Esophagus squamous epithelium (tissue), 4 donors: Measurements from ENCODE around the gene TEX12.

Source experiments
- POLR2A ChIP-seq, 4 donors: fragments of 450-650 bp; IDR thresholded peaks; one replicate each; pipeline ENCODE4 v1.6.1; 2017; ENCODE audit warnings: antibody characterized with exemption in 4 of 4, mild to moderate bottlenecking in 4 of 4, moderate library complexity in 3 of 4
- TF ChIP-seq, protein P1 (sequence below), 6 experiments: fragments of 450-650 bp in 4 of 6; fragments of 200-600 bp in 2 of 6; sonication (generic) in 2 of 6; IDR thresholded peaks; one replicate each; pipeline ENCODE4 v1.5.1; 2016 to 2019; ENCODE audit warnings: antibody characterized with exemption in 6 of 6, mild to moderate bottlenecking in 4 of 6, moderate library complexity in 4 of 6

DNA sequence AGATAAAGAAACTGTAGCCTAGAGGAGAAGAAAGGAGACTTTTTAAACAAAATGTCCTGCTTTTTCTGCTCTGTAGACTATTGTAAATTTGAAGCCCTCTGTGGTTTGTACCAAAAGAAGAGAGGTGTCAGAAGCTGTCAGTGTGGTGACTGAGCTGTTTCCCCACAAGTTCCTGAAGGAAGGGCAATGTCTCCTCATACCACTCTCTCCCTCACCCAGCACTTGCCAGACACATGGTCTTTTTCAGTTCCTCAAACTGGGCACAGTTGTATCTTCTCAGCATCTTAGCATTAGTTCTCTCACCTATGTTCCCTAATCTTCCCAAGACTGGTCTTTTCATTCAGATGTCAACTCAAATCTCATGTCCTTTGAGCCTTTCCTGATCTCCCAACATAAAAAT is 12.4 kb downstream of the TEX12 start:
- TF ChIP-seq, protein P1, sequence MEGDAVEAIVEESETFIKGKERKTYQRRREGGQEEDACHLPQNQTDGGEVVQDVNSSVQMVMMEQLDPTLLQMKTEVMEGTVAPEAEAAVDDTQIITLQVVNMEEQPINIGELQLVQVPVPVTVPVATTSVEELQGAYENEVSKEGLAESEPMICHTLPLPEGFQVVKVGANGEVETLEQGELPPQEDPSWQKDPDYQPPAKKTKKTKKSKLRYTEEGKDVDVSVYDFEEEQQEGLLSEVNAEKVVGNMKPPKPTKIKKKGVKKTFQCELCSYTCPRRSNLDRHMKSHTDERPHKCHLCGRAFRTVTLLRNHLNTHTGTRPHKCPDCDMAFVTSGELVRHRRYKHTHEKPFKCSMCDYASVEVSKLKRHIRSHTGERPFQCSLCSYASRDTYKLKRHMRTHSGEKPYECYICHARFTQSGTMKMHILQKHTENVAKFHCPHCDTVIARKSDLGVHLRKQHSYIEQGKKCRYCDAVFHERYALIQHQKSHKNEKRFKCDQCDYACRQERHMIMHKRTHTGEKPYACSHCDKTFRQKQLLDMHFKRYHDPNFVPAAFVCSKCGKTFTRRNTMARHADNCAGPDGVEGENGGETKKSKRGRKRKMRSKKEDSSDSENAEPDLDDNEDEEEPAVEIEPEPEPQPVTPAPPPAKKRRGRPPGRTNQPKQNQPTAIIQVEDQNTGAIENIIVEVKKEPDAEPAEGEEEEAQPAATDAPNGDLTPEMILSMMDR (IDR thresholded peaks at IDR 0.05): no peak
- TF ChIP-seq POLR2A (IDR thresholded peaks at IDR 0.05): no peak
